Measurements from ENCODE around the gene PDLIM7.

PDLIM7 gene

DNA sequence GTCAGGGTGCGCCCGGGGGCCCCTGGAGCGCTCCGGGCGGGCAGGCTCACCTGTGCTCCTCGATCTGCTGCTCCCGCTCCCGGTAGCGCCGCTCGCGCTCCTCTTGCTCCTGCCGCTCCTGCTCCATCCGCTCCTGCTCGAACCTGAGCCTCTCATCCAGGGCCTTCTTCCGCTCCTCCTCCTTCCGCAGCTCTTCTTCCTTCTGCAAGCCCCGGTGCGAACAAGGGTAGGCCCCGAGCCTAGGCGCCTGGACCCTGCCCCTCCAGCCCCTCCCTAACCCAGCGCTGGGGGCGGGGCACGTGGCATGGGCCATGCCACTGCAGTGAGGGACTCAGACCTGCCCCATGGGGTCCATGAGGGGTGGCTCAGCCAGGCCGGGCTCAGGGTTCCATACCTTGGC, 30.5 kb downstream of the PDLIM7 start:
- no peak overlapping the region for H3K4me3 ChIP-seq (ENCODE audit: low read depth, low read length)
- DNase-seq (ENCODE audit: low read depth), result no peak

DNA sequence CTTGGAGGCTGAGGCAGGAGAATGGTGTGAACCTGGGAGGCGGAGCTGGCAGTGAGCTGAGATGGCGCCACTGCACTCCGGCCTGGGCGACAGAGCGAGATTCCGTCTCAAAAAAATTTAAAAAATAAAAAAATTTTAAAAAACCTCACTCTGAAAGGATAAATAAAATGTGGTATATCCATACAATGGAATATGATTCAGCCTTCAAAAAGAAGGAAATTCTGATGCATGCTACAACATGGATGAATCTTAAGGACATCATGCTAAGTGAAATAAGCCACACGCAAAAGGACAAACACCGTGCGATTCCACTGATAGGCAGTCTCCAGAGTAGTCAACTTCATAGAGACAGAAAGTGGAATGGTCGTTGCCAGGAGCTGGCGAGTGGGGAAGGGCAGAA, 32.4 kb downstream of the PDLIM7 start:
- no peak overlapping the region for H3K4me3 ChIP-seq (ENCODE audit: low read depth, low read length)
- no peak for DNase-seq (ENCODE audit: low read depth)

DNA sequence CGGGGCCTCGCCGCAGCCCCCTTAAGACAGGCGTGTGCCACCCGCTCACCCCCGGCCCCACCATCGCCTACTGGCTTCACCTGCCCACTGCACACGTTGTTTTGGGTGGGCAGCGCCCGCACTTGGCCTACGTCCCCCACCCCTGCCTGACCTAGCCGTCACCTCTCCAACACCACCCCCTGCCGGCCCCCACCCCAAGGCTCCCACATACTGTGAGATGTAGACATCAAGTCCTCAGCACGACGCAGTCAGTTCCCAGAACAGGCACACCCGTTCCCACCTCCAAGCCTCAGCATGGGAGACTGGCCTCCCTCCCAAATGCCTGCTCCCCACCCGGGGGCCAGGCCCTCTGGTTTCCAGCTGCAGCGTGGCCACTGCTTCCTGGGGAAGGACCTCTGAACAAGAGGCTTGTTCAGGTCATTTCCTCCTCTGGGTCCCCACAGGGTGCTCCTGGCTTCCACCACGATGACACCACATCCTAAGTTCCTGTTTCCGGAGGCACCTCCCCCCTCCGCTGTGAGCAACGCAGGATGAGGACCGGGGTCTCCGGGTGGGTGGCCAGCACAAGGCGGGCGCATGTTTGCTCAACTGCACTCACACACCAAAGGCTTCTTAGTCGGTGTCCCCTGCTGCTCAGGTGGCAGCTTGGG, 35.3 kb downstream of the PDLIM7 start:
- DNase-seq (ENCODE audit: low read depth), result no peak
- H3K4me3 ChIP-seq (ENCODE audit: low read depth, low read length), result no peak overlapping the region

DNA sequence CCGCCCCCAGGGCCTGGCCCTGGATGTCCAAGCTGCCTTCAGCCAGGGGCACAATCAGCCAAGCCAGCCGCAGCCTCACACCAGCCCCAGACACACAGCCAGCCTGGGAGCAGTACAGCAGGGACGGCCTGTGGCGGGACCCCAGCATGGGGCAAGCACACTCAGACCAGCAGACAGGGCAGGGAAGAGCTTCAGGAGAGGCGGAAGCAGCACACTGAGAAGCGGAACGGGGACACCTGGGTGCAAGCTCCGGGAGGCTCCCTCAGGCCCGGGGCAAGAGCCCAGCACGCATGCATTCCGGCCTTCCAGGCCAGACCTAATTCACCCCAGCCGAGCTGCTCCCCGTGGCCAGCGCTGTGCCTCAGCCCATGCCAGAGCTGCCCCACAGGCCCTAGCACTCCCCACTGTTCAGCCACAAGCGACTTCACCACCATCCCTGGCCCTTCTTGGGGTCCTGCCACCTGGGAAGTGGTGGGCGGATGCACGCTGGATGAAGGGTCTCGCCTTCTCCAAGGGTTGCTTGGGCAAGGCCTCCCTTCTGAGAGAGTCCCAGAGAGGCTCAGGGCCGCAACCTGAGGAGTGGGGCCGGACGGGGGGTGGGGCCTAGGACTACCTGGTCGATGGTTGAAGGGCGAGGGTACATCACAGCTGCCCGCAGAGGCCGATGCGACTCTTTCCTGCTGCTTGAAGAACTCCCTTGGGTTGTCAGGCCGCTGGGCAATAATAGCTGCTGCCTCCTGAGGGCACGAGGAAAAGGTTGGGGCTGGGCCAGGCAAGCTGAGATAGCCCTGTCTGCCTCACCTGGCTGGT, 37.4 kb downstream of the PDLIM7 start:
- DNase-seq (ENCODE audit: low read depth), result no peak
- H3K4me3 ChIP-seq (ENCODE audit: low read depth, low read length), result no peak overlapping the region

DNA sequence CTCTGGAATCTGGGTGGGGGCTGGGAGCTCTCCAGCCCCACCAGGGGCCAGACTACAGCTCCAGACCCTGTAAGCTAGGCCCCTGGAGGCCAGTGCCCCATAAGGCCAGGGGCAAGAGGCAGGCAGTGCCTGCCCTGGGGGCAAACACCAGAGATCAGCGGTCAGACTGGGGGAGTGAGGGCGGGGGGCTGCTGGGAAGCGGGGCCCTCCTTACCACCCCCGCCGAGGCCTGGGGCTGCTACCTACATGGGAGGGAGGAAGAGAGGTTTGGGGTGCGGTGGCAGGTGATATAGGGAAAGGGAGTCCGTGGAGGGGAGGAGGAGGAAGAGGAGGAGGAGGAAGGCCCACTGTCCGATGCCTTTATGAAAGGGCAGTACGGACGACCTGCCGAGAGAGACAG, 38.0 kb downstream of the PDLIM7 start:
- H3K4me3 ChIP-seq (ENCODE audit: low read depth, low read length), result no peak overlapping the region
- DNase-seq (ENCODE audit: low read depth), result no peak

DNA sequence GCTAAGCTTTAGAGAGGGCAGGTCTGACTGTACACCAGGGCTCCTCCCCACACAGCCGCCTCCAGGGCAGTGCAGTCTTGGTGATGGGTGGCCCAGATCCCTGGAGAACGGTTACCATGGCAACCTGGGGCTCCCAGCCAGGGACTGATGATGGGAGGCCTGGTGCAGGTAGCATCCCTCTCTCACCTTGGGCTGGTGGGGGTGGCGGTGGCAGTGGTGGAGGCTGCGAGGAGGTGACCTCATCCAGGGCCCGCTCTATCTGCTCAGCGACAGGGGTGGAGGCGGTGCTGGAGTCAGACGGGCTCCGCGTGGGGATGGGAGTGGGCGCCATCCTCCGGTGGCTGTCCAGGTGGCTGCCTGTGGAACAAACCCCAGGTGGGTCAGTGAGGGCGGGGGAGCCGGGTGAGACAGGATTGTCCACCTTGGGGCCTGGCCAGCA, 38.5 kb downstream of the PDLIM7 start:
- DNase-seq (ENCODE audit: low read depth), result no peak
- H3K4me3 ChIP-seq (ENCODE audit: low read depth, low read length), result no peak overlapping the region

DNA sequence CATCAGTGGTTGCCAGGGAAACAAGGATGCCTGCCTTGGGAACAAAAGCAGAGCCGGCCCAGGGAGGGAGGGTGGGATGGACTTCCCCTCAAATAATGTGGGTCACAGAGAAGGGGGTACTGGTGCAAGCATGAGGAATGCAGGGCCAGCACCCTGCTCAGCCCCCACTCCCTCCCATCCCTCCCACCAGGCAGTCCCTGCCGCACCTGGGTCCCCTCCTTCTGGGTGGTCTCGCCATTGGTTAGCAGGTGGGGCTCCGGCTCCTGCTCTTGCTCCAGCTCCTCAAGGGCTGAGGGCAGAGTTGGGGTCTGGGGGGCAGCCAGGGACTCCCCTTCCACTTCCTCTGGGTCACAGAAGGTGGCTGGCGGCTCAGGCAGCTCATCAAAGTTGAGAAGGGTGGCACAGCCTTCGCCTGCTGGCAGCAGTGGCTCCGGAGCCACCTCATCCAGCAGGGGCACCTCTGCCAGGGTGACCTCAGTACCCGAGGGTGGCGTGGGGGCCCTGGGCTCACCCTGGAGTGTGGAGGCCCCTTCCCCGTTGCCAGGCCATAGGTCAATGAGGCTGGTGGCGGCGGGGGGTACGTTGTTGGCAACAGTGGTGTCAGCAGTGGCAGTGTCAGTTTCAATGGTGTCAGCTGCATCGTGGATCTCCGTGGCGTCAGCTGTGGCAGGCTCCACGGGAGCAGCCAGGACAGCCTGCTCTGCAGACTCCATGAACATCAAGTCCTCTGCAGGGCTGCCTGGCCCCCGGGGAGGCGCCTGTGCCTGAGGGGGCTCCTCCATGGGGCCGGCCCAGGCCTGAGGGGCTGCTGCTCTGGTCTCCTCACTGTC, 39.3 kb downstream of the PDLIM7 start:
- H3K4me3 ChIP-seq (ENCODE audit: low read depth, low read length), result no peak overlapping the region
- DNase-seq (ENCODE audit: low read depth), result no peak

DNA sequence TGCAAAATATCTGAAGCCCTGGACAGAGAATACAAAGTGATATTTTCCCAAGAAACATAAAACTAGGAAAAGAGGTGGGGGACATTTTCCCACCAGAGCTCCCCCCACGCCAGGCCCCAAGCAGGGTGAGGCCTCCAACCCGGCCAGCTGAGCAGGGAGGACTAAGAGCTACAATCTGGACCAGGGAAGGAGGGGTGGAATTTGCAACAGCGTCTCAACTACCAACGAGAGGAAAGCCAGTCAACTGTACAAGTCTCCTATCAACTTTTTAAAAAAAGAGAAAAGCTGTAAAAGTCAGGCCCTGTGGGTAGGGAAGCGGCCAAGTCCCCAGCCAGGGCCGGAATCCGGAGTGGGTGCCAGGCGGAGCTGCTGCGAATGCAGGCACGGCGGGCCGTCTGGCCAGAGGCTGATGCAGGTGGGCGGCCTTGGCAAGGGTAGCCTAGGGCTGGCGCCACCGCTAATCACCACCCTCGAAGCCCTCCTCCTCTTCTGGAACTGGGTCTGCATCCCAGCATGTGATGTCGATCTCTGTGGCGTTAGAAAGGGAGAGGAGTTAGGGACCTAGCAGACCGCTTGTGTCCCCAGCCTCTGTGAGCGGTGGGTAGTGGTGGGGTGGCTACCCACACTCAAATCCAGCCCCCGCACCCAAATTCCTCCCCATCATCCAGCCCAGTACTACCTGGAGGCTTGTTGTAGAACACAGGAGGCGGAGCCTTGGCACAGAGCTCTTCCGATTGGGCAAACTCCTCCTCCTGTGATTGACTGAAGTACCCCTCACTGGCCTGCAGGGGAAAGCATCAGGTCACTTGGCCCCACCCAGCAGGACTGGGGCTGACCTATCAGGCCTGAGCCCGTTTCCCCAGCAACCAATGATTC, 40.2 kb downstream of the PDLIM7 start:
- H3K4me3 ChIP-seq (ENCODE audit: low read depth, low read length), result no peak overlapping the region
- DNase-seq (ENCODE audit: low read depth), result peak; percentile 95

DNA sequence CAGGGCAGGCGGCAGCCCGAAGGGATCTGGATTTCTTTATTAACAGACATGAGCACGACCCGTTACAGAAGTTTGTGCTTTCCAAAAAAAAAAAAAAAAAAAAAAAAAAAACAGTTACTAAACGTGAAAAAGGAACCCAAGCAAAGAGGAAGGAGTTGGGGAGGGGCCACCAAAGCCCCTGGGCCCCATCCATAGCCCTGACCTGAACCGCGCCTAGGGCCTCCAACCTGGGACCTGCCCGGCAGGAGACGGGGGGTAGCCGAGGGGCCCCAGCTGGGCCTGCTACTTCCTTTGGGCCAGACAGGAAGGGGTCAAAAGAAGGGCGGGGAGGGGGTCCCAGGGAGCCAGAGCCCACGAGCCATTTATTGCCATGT, 40.8 kb downstream of the PDLIM7 start:
- H3K4me3 ChIP-seq (ENCODE audit: low read depth, low read length), result no peak overlapping the region
- DNase-seq (ENCODE audit: low read depth), result no peak

DNA sequence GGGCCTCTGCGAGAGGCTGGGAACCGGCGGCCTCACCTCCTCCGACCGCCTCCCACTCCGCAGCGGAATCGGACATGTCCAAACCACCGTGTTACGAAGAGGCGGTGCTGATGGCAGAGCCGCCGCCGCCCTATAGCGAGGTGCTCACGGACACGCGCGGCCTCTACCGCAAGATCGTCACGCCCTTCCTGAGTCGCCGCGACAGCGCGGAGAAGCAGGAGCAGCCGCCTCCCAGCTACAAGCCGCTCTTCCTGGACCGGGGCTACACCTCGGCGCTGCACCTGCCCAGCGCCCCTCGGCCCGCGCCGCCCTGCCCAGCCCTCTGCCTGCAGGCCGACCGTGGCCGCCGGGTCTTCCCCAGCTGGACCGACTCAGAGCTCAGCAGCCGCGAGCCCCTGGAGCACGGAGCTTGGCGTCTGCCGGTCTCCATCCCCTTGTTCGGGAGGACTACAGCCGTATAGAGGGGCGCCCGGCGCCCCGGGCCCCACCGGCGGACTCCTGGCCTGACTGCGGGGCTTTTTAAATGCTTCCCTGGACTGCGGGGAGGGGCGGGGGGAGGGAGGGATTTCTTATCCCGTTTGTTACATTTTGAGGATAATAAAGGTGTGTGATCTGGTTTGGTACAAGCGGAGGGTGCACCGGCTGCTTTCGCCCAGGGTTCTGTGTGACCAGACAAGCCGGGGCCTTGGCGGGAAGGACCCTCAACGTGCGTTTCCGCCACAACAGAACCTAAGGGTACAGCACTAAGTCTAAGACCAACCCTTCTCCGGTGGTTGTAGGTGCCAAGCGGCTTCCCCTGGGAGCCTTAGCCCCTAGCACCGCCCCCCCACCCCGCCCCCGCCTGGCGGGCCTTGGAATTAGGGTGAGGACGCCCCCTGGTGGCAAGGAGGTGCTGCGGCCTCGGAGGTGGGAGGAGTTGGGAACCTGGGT, 41.5 kb downstream of the PDLIM7 start:
- peak overlapping the region; percentile 45 for H3K4me3 ChIP-seq (ENCODE audit: low read depth, low read length)
- DNase-seq (ENCODE audit: low read depth), result peak; percentile 59

DNA sequence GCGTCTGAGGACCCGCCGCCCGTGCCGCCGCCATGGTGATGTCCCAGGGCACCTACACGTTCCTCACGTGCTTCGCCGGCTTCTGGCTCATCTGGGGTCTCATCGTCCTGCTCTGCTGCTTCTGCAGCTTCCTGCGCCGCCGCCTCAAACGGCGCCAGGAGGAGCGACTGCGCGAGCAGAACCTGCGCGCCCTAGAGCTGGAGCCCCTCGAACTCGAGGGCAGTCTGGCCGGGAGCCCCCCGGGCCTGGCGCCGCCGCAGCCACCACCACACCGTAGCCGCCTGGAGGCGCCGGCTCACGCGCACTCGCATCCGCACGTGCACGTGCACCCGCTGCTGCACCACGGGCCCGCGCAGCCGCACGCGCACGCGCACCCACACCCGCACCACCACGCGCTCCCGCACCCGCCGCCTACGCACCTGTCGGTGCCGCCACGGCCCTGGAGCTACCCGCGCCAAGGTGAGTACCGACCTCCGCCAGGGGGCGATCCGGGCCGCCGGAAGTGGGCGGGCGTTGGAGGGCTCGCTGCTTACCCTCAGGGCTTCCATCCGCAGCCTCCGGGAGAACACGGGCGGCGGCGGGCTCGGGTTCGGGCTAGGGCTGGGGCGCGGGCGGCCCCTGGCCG, 42.3 kb downstream of the PDLIM7 start:
- H3K4me3 ChIP-seq (ENCODE audit: low read depth, low read length), result peak overlapping the region; percentile 45
- no peak for DNase-seq (ENCODE audit: low read depth)

DNA sequence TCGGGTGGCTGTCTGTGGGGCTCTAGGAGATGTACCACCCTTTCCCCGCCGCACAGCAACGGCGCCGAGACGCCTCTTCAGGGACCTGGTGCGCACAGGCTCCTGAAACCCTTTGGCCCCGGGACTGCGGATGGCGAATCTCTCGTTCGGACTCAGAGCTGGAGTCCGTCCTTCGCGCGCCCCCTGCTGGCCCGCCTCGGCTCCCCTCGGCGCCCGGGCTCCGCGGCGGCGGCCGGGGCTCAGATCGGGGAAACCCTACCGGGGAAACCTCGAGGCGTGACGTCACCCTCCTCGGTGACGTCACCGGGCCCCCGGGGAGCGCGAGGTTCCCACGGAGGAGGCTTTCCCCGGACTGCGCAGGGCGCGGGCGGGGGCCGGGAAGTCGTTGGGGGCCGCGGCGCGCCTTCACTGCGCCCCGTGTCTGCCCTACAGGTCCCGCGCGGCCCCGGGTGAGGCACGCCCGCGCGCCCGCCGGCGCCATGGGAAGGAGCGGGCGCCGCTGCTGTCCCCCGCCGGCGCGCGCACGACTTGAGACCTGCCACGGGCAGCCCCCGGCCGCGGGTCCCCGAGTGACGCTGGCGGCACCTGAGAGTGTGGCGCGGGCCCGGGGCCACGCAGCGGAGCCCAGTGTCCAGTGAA, 42.9 kb downstream of the PDLIM7 start:
- H3K4me3 ChIP-seq (ENCODE audit: low read depth, low read length), result peak overlapping the region; percentile 45

DNA sequence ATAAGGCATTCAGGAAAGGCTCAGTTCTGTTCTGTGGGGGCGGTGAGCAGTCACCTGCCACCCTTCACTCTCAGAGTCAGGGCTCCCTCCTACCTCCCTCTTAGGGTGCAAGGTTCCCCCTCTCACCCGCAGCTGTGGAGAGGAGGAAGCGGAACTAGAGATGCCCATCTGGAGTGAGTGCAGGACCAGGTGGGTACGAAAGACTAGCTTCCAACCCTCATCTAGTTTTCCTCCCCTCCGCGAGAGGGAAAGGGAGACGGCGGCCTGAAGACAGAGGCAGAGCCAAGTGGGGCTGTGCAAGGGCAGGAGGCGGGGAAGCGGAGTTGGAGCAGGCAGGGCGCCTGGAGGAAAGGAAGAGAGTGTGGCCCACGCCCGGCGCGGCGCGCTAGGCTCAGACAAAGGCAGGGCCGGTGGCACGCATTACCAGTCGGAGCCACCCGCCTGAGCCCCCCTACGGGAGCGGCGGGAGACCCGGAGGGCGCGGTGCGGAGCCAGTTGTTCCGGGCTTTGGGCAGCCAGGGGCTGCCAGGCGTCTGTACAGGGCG, 43.5 kb downstream of the PDLIM7 start:
- no peak for DNase-seq (ENCODE audit: low read depth)
- peak overlapping the region; percentile 45 for H3K4me3 ChIP-seq (ENCODE audit: low read depth, low read length)

More for the DNA sequence above, 42.9 kb downstream of the PDLIM7 start:
- DNase-seq (ENCODE audit: low read depth), result no peak

DNA sequence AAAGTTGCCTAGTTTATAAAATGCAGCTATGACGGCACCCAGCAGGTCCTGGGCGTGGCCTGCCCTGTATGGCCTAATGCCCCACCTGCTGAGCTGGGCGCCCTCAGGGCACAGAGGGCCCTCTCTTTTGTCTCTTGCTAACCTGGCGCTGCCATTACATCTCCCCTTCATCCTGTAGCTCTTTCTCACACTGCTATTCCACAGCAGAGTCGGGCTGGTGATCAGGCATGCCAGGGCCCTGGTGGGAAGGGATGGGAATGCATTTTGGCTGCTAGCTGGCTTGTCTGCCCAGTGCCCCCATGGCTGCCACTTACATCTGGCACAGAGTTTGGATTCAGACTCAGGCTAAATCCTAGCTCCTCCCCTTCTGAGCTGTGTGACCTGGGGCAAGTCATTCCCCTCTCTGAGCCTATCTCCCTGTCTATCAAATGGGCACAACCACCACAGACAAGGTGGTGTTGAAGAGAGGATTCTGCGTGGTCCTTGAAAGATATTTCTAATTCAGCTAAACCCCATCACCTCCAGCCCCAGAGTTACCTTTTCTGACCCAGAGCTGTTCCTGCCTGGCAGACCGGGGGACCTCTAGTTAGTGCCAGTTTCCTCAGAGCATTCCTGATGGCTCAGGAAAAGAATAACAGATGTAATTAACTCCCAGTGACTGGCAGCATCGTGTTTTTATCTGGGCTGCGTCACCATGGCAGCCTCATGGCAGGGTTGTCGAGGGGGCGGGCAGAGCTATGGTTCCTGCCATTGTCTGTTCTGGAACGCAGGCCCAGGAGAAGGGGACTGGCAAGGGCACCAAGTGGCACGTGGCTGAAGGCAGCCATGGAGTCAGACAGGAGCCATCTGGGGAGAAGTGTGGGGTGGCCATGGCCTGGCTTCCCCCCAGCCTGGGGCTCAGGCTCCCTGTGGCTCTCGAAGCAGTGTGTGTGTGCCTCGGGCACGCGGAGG, 44.4 kb downstream of the PDLIM7 start:
- H3K4me3 ChIP-seq (ENCODE audit: low read depth, low read length), result no peak overlapping the region
- DNase-seq (ENCODE audit: low read depth), result no peak

DNA sequence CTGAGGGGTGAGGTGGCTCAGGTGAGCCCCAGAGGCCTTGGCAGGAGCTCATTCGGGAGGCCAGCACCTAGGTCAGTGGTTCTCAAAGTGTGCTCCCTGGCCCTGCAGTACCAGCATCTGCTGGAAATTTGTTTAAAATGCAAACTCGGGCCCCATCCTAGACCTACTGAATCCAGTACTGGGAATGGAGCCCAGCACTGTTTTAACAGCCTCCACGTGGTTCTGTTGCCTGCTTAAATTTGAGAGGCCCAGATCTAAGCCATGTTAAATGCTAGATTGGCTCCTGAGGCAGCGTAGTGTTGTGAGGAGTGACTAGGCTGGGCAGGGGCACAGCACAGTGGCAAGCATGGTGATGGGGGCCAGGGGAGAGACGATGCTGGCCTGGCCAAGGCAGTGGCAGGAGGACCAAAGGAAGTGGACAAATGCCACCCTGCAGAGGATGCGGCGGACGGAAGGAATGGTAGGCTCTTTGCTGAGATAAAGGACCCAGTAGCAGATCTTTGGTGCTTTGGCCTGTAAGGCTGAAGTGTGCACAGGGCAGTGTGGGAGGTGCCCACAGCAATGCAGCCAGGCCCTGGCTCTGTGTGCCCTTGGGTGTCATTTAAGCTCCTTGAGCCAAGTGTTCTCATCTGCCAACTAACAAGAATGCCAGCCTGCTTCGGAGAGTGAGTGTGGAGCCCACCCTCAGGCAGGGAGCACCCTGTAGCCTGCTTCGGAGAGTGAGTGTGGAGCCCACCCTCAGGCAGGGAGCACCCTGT, 46.6 kb downstream of the PDLIM7 start:
- no peak for DNase-seq (ENCODE audit: low read depth)
- no peak overlapping the region for H3K4me3 ChIP-seq (ENCODE audit: low read depth, low read length)

Measured in skeletal muscle cell (primary cell).